HG03521 (cell line): ENCODE measurements around the gene ABCA4.
"Not testable (repeated sequence)": the region's sequence is repeated elsewhere in the genome, so short reads cannot be mapped to it uniquely, and the experiment has no call there.

Experiments
- ATAC-seq: cut with Tn5 transposase; IDR thresholded peaks from one replicate; pipeline ENCODE4 v1.9.1; 2021; ENCODE audit warnings: mild to moderate bottlenecking, moderate library complexity; ENCODE audit not compliant: unreplicated experiment

The ABCA4 gene

DNA sequence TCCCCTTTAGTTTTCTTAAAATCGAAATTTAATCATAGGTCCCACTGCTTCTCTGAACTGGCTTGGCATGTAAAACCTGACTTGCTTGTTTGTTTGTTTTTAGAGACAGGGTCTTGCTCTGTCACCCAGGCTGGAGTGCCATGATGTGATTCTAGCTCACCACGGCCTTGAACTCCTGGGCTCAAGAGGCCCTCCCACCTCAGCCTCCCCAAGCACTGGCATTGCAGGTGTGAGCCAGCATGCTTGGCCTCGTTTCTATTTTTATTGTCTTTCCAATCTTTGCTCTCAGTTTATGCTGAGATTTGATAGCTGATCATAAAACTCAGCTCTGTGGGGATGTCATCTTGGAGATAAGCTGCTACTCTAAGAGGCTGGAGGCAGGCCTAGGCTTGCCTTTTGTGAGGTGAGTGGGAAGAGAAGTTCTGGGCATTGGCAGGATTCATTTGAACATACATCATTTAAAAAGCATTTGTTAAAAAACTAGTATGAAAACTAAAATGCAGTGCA, 160.3 kb downstream of the ABCA4 start:
- ATAC-seq: no peak

- no peak for ATAC-seq
These were observed 161.5 kb downstream of the ABCA4 start for GRCh38 chr1:93959413-93959812.

DNA sequence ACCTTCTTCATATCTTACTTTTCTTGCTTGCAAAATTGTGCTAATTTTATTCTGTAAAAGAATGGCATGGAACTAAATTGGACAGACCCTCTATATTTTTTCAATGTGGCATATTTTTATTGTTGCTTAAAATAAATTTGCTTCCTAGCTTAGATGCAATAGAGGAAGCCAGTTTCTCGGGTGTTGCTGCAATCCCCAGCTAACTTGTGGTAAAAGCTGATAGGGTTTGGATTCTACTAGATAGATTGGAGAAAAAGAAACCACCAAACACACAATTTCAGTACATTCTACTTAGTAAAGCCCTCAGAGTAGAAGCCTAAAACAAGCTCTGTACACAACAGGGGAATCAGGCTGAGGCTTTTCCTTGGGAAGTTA, 162.2 kb downstream of the ABCA4 start:
- no peak for ATAC-seq

- ATAC-seq: no peak
These were observed 162.8 kb downstream of the ABCA4 start for GRCh38 chr1:93958032-93958725.

GRCh38 chr1:93955765-93956164, 165.2 kb downstream of the ABCA4 start:
- no peak for ATAC-seq

GRCh38 chr1:93947002-93947686, 173.8 kb downstream of the ABCA4 start:
- not testable (repeated sequence) for ATAC-seq
